Calu3 (cell line): ENCODE measurements around the gene NBEAL2. TPM values are rescaled to one million over a fixed set of nuclear protein-coding genes. Genes with fewer than 3 reads are reported as not detected.

Experiments
- Bru-seq: library from RNA; stranded (reverse); fragments of 400-500 nt; gene quantifications from one replicate; lab custom pipeline; 2021; lab: Mats Ljungman, UMichigan
- BruChase-seq, 2 experiments: library from RNA; stranded (reverse); fragments of 400-500 nt; gene quantifications; one replicate each; lab custom pipeline; 2021; lab: Mats Ljungman, UMichigan
- BruUV-seq: library from RNA; stranded (reverse); fragments of 400-500 nt; replicated peaks from 2 replicates; lab custom pipeline; 2021; lab: Mats Ljungman, UMichigan
- CTCF ChIA-PET: fragments of 300-600 bp; sonication (Branson Sonifier 250); formaldehyde crosslinking; loops from one replicate; lab custom pipeline; 2022; ENCODE audit warnings: antibody characterized with exemption; lab: Charles Lee
- DNase-seq: peaks from one replicate; pipeline ENCODE4 v3.0.0; 2022
- H3K27ac Mint-ChIP-seq: one replicate; pipeline ENCODE4 v1.8.0; 2022; ENCODE audit warnings: mixed read lengths; ENCODE audit not compliant: unreplicated experiment
- H3K27me3 Mint-ChIP-seq: one replicate; pipeline ENCODE4 v1.8.0; 2022; ENCODE audit warnings: mixed read lengths; ENCODE audit not compliant: unreplicated experiment
- H3K36me3 Mint-ChIP-seq: one replicate; pipeline ENCODE4 v1.8.0; 2022; ENCODE audit warnings: mild to moderate bottlenecking, moderate library complexity, mixed read lengths; ENCODE audit not compliant: insufficient read depth, unreplicated experiment
- H3K4me1 Mint-ChIP-seq: one replicate; pipeline ENCODE4 v1.8.0; 2022; ENCODE audit warnings: mild to moderate bottlenecking, low read depth, mixed read lengths; ENCODE audit not compliant: unreplicated experiment
- H3K4me3 Mint-ChIP-seq: one replicate; pipeline ENCODE4 v1.8.0; 2022; ENCODE audit warnings: mild to moderate bottlenecking, low read depth, moderate library complexity, mixed read lengths; ENCODE audit not compliant: unreplicated experiment
- H3K9me3 Mint-ChIP-seq: one replicate; pipeline ENCODE4 v1.8.0; 2022; ENCODE audit warnings: low read depth, mixed read lengths; ENCODE audit not compliant: unreplicated experiment
- intact Hi-C: fragments of 100-400 bp; cut with micrococcal nuclease; formaldehyde crosslinking; loops from one replicate; pipeline ENCODE4 v1.10.0; 2022; ENCODE audit not compliant: unreplicated experiment
- long read RNA-seq: library from polyadenylated mRNA; stranded (forward); transcript quantifications from one replicate; pipeline ENCODE4 v2.0.0, GENCODE V29; 2022
- total RNA-seq: library from RNA; stranded (reverse); gene quantifications from 2 replicates; pipeline ENCODE4 v1.2.3, GENCODE V29; 2022
- TF ChIP-seq, protein P1 (sequence below): fragments of 200-600 bp; IDR thresholded peaks from one replicate; pipeline ENCODE4 v1.8.0; 2022; ENCODE audit warnings: antibody characterized with exemption; ENCODE audit not compliant: unreplicated experiment

NBEAL2 gene, protein sequence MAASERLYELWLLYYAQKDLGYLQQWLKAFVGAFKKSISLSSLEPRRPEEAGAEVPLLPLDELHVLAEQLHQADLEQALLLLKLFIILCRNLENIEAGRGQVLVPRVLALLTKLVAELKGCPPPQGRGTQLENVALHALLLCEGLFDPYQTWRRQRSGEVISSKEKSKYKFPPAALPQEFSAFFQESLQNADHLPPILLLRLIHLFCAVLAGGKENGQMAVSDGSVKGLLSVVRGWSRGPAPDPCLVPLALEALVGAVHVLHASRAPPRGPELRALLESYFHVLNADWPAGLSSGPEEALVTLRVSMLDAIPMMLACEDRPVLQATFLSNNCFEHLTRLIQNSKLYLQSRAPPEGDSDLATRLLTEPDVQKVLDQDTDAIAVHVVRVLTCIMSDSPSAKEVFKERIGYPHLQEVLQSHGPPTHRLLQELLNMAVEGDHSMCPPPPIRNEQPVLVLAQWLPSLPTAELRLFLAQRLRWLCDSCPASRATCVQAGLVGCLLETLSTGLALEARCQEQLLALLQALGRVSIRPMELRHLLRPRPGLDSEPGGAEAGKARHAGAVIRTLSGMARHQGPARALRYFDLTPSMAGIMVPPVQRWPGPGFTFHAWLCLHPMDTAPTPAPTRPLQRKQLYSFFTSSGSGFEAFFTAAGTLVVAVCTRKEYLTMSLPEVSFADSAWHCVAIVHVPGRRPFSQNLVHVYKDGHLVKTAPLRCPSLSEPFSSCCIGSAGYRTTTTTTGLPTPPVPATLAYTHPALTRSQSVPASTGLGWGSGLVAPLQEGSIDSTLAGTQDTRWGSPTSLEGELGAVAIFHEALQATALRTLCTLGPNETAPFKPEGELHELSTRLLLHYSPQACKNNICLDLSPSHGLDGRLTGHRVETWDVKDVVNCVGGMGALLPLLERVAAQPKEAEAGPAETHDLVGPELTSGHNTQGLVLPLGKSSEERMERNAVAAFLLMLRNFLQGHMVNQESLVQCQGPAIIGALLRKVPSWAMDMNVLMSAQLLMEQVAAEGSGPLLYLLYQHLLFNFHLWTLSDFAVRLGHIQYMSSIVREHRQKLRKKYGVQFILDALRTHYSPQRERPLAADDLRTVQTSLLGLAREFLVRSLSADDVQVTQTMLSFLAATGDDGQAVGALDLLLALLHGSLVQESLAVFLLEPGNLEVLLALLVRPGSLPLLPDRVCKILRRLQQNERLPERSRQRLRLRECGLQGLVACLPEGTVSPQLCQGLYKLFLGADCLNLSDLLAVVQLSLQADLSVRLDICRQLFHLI (N-terminal part only)
- total RNA-seq (115 and 143 TPM in 2 replicates), Bru-seq, nascent RNA (percentile 64 among the genes with signal in this experiment), BruChase-seq, experiment 1, labeled RNA remaining after a 6-hour chase (percentile 91 among the genes with signal in this experiment), BruChase-seq, experiment 2, labeled RNA remaining after a 2-hour chase (percentile 90 among the genes with signal in this experiment)
- long read RNA-seq, partial matches to known transcripts = 20 of 31 reads
- long read RNA-seq, other reads (novel, unspliced or antisense) = 11 of 31 reads

DNA sequence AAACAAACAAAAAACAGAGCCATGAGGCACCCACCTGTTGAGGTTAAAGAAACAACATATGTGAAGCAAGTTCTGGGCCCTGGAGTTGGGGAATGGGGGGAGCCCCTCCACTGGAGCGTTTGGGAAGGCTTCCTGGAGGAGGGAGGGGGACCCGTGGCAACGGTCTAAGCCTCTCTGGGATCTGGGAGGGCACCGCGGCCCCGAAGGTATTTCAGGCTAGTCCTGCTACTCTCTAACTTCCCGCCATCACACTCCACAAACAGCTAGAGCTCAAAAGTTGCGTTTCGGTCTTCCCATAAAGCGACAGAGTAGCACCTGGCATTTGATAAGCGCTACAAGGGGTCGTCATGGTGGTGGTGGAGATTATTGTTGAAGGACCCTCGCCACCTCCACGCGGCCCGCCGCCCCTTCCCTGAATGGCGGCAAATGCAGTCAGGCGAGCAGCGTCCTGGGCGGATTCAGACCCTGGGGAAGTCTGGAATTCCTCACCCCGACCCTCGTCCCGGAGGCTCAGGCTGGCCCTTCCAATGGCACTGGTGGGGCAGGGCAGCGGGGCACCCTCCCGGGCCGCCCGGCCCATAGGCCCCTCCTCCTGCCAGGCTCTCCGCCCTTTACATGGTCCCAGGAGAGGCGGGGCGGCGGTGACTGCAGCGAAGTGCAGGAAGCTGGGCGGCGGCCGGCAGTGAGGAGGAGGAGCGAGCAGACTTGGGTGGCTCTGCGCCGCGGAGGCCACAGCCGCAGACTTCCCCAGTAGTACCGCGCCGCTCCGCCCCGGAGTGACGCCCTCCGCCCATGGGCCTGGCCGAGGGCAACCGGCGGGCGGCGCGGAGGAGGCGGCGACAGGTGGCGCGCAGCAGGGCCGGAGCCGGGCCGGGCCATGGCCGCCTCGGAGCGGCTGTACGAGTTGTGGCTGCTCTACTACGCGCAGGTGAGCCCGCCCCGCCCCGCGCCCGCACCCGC is at the start of gene NBEAL2:
Gene NBEAL2, plus strand, starts transcription at position 682 of the 960 bp plus-strand sequence. Its CDS starts 196 bp downstream, at position 878.
- H3K36me3 Mint-ChIP-seq = peaks cover 62% of the 10 kb centered on the region
- peak within 1 kb of the TSS; percentile 91 for H3K27ac Mint-ChIP-seq
- TF ChIP-seq, protein P1, sequence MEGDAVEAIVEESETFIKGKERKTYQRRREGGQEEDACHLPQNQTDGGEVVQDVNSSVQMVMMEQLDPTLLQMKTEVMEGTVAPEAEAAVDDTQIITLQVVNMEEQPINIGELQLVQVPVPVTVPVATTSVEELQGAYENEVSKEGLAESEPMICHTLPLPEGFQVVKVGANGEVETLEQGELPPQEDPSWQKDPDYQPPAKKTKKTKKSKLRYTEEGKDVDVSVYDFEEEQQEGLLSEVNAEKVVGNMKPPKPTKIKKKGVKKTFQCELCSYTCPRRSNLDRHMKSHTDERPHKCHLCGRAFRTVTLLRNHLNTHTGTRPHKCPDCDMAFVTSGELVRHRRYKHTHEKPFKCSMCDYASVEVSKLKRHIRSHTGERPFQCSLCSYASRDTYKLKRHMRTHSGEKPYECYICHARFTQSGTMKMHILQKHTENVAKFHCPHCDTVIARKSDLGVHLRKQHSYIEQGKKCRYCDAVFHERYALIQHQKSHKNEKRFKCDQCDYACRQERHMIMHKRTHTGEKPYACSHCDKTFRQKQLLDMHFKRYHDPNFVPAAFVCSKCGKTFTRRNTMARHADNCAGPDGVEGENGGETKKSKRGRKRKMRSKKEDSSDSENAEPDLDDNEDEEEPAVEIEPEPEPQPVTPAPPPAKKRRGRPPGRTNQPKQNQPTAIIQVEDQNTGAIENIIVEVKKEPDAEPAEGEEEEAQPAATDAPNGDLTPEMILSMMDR = no peak
- BruUV-seq = TSS peak; percentile 18
- peaks cover 34% of the 10 kb centered on the region for H3K4me1 Mint-ChIP-seq
- H3K4me3 Mint-ChIP-seq = peak within 1 kb of the TSS; percentile 81
- peak; percentile 95 for DNase-seq
- CTCF ChIA-PET = interaction anchor here (0.5 to 1.7 kb wide), 5 partner anchors 31 to 139 kb away, joined by 3 to 4 read pairs (median 3); no protein-coding TSS in a partner anchor
- intact Hi-C loops = loop anchor here (5.0 kb wide), 1 partner anchor 37 kb away; no protein-coding TSS in a partner anchor
- no peaks in the 10 kb centered on the region for H3K9me3 Mint-ChIP-seq
- no peaks in the 10 kb centered on the region for H3K27me3 Mint-ChIP-seq

DNA sequence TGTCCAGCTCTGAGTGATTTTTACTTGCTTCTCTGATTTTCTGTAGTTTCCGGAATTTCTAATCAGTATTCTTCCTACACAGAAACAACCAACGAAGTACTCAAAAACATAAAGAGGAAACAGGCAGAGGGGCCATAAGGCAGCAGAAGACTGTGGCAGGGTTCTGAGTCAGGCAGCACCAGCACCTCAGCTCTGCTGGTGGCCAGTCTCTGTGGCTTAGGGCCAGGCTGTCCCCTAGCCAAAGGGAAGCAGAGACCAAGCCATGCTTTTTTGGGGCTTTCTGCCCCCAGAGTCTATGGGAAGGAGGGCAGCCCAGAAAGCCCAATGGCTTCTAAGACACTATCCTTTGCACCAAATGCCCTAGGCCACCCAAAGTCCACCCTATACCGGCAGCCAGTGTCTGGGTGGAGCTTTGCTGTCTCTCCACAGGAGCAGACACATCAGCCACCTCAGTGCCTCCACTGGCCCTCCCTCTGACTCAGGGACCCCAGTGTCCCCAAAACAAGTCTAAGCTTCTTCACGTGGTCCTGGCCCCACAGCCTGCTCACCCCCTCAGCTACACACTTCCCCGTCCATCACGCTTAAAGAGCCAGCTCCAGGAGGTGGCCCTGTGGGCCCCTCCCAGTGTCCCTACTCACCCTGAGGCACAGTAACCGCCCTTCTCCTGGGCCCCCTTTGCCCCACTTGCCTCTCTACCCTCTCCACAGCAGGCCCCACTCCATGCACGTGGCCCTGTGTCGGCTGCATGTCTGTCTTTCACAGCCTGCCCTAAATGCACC is 49.1 kb upstream of the NBEAL2 start:
- peaks cover 45% of the 10 kb centered on the region for H3K4me1 Mint-ChIP-seq
- no peaks in the 10 kb centered on the region for H3K27me3 Mint-ChIP-seq
- no peak for DNase-seq
- TF ChIP-seq, protein P1 = no peak
- BruUV-seq = no TSS peak
- no peaks in the 10 kb centered on the region for H3K9me3 Mint-ChIP-seq
- H3K4me3 Mint-ChIP-seq = peak overlapping the region; percentile 54
- intact Hi-C loops = loop anchor here (2.0 to 5.0 kb wide), 2 partner anchors 14 to 52 kb away; no protein-coding TSS in a partner anchor
- peak overlapping the region; percentile 95 for H3K27ac Mint-ChIP-seq
- CTCF ChIA-PET = interaction anchor here (0.7 to 1.8 kb wide), 7 partner anchors 8 to 57 kb away, joined by 3 to 12 read pairs (median 5); partner anchors contain the start of genes CCDC12 and NBEAL2
- H3K36me3 Mint-ChIP-seq = peaks cover 45% of the 10 kb centered on the region

DNA sequence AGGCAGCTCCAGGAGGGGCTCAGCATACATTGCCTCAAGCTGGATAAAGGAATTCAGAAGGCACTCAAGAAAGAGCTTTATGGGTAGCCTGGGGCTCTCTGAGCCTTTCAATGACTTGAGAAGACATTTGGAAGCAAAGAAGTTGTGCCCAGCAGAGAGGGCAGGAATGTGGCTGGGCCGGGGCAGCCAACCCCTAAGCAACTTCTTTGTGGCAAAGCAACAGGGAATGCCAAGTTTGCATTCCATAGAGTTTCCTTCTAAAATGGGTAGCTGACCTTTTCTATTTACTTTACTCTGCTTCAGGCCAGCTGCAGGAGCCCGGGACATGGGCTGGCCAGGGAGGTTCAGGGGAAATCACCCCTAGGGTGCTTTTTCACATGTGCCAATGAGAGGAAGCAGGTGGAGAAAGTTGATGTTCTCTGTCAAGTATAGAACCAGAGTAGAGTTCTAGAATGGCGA is 48.5 kb upstream of the NBEAL2 start:
- H3K27me3 Mint-ChIP-seq = no peaks in the 10 kb centered on the region
- intact Hi-C loops = loop anchor here (2.0 to 5.0 kb wide), 2 partner anchors 14 to 51 kb away; no protein-coding TSS in a partner anchor
- H3K27ac Mint-ChIP-seq = peak overlapping the region; percentile 95
- CTCF ChIA-PET = interaction anchor here (1.1 to 1.7 kb wide), 5 partner anchors 8 to 56 kb away, joined by 3 to 5 read pairs (median 4); partner anchors contain the start of genes CCDC12 and NBEAL2
- H3K36me3 Mint-ChIP-seq = peaks cover 47% of the 10 kb centered on the region
- DNase-seq = peak; percentile 52
- H3K9me3 Mint-ChIP-seq = no peaks in the 10 kb centered on the region
- TF ChIP-seq, protein P1 = no peak
- H3K4me3 Mint-ChIP-seq = peak overlapping the region; percentile 54
- peaks cover 52% of the 10 kb centered on the region for H3K4me1 Mint-ChIP-seq
- BruUV-seq = no TSS peak
